ENCODE data around the gene TYR.
"Not testable (repeated sequence)": the region's sequence is repeated elsewhere in the genome, so short reads cannot be mapped to it uniquely, and the experiment has no call there.

DNA sequence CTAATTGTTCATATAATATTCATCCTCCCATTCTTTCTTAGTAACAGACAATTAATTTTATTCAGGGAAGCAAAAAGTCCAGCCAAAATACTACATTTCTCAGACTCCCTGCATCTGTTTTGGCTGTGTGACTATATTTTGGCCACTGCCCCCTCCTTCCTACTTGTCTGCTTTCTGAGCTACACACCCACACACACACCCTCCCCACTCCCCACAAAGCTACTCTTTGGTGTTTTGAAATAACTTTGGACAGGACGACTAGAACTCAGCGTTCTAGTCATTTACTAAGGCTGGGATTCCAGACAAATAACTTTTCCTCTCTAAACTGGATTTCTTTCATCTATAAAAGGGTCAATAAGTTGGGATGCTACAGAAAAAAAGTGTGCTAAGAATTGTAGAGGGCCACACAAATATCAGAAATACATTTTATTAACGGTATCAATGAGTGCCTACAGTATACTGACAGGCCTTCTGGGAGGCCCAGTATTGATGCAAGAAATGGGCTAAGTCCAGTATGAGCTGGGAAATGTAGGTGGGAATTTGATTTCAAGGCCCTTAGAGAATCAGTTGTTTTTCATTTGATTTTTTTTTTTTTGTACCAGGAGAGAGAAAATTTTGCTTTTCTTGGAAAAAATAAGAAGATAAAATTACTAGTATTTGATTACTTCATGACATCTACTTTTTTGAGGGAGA, 165.4 kb downstream of the TYR start:
- not testable (repeated sequence) for TF ChIP-seq POLR2A (IDR thresholded peaks at IDR 0.05)
- TF ChIP-seq, protein P1, sequence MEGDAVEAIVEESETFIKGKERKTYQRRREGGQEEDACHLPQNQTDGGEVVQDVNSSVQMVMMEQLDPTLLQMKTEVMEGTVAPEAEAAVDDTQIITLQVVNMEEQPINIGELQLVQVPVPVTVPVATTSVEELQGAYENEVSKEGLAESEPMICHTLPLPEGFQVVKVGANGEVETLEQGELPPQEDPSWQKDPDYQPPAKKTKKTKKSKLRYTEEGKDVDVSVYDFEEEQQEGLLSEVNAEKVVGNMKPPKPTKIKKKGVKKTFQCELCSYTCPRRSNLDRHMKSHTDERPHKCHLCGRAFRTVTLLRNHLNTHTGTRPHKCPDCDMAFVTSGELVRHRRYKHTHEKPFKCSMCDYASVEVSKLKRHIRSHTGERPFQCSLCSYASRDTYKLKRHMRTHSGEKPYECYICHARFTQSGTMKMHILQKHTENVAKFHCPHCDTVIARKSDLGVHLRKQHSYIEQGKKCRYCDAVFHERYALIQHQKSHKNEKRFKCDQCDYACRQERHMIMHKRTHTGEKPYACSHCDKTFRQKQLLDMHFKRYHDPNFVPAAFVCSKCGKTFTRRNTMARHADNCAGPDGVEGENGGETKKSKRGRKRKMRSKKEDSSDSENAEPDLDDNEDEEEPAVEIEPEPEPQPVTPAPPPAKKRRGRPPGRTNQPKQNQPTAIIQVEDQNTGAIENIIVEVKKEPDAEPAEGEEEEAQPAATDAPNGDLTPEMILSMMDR (IDR thresholded peaks at IDR 0.05): not testable (repeated sequence)
